Renal cortical epithelial cell (primary cell): ENCODE results near the gene GTPBP1. TPM values are rescaled to one million over a fixed set of nuclear protein-coding genes. Genes with fewer than 3 reads are reported as not detected.
A peak's percentile ranks its signal among the peaks of the same experiment; 100 is the strongest.

Source experiments
- DNase-seq: peaks from one replicate; pipeline ENCODE4 v3.0.0-alpha.2; 2011; ENCODE audit warnings: low read depth
- total RNA-seq: library from RNA; depleted of rRNA; stranded (reverse); fragments of >200 nt; gene quantifications from 2 replicates; pipeline ENCODE4 v1.2.3, GENCODE V29; 2014

GTPBP1 gene
- total RNA-seq, 1 donor from 2014 or later: 54.8 TPM

DNA sequence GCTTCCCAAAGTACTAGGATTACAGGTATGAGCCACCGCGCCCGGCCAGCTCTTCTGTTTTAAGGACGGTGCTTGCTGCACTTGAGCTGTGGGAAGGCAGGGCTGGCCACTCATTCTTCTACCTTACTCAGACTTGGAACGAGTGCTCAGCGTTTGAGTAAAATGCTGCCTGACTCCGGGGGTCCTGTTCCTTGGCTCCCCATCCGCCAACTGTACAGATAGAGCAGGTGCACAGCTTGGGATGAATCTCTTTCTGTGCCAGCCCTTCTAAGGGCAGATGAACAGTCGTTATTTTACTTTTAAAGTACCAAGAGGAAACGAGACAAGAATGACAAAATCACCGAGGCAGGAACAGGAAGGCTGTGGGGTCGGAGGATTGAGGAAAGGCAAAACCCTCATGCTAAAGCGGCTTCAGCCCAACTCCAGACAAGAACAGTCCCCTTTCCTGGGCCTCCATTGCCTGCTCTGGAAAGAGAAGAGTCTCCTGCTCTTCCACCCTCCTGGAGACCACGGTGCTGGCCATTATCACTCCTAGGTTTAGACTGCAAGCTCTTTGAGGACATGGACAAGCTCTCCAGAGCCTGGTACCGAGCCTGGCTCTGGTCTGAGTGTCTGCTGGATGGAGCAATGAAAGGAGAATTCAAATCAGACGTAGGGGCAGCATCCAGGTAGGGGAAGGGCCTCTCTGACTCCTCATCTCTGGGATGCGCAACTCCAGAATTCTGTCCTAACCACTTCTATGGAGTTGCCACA lies 51.1 kb downstream of the GTPBP1 start:
- no peak for DNase-seq

DNA sequence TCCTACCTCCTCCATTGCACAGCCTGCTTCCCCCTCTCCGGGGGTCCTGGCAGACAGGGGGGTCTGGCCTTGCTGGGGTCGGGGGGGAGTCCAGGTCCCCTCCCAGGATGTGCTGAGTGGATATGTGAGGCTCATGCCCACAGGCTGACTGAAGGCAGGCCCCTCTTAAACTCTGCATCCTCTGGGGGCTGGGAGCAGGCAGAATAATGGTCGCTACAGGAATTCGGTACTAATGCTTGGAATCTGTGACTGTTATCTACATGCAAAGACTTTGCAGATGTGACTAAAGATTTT lies 51.7 kb downstream of the GTPBP1 start:
- DNase-seq: no peak

GRCh38 chr22:38758276-38758945 lies 52.7 kb downstream of the GTPBP1 start:
- DNase-seq: no peak

- no peak for DNase-seq
Observed at GRCh38 chr22:38759005-38759404, 53.3 kb downstream of the GTPBP1 start.

GRCh38 chr22:38760477-38761201 lies 54.9 kb downstream of the GTPBP1 start:
- no peak for DNase-seq

DNA sequence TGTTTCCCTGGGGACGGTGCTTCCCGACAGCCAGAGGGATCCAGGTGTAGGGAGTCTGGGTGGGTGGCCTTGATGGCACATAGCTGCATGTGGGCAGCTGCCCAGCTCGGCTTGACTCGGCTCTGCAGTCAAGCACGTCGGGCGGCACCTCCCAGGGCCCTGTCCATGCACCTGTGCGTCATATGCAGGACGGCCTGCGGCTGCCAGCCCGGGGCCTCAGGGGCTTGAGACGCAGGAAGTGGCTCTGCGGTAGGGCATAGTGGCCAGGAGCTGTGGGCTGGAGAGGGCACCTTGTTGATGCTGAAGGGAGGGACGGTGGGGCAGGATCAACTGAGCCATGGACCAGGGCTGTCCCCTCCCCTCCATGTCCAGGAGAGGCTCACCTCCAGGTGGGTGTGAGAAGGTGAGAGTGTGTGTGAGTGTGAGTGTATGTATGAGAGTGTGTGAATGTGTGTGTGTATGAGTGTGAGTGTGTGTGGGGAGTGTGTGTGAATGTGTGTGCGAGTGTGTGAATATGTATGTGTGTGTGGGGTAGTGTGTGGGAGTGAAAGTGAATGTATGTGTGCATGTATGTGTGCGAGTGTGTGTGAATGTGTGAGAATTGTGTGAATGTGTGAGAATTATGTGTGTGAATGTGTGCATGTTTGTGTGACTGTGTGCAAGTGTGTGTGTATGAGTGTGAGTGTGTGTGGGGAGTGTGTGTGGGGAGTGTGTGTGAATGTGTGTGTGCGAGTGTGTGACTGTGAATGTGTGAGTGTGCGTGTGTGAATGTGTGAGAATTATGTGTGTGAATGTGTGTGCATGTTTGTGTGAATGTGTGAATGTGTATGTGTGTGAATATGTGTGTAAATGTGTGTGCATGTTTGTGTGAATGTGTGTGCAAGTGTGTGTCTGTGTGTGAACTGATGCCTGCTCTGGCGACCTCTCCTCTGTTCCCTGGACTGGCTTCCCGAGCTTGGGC lies 55.7 kb downstream of the GTPBP1 start:
- peak; percentile 12 for DNase-seq

DNA sequence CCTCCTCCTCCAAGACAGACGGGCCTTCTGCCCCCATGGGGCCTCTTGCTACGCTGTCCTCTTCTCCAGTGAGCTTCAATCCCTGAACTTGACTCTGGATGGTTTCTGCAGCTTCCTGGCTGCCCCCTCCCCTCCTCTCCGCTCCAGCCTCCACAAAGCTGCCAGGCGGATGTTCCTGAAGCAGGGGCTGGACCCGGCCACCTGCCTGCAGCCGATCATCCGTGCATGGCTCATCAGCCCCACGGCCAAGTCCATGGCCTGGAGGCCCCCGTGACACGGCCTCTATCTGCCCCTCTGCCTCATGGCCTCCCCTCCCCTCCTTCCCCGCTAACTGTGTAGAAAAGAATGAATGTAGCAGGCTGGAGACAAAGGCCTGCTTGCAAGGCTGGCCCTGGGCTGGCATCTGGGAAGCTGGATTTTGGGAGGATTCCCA lies 56.8 kb downstream of the GTPBP1 start:
- no peak for DNase-seq

GRCh38 chr22:38766076-38766777 lies 60.5 kb downstream of the GTPBP1 start:
- DNase-seq: peak; percentile 51

DNA sequence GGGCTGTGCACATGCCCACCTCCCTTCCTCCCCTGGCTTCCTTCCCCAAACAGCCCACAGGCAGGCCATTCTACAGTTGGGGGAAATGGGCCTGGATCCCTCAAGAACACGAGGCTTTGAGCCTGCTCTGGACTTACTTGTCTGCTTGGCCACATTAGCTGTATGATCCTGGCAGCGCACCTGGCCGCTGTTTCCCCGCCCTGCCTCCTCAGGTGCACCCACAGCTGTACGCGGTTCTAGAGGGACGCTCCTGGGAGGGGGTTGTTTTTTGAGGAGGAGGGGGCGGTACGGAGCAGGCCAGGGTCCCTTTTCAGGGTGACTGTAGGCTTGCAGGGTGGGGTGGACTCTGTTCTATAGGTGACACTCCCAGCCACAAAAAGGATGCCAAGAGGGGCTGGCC lies 61.6 kb downstream of the GTPBP1 start:
- DNase-seq: no peak

GRCh38 chr22:38768036-38768435 lies 62.3 kb downstream of the GTPBP1 start:
- no peak for DNase-seq

- DNase-seq: no peak
Observed at GRCh38 chr22:38770257-38770949, 64.7 kb downstream of the GTPBP1 start.

DNA sequence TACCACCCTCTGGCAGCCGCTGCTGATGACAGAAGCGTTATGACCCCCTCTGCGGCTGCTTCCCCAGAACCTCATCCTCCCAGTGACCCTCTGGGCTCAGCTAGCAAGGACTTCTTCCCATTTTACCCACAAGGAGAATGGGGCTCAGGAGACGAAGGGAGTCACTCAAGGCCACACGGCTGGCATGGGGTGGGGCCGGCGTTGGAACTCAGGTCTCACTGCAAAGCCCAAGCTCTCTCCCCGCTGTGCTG lies 66.8 kb downstream of the GTPBP1 start:
- no peak for DNase-seq

- DNase-seq: no peak
Observed at GRCh38 chr22:38773363-38773946, 67.7 kb downstream of the GTPBP1 start.

DNA sequence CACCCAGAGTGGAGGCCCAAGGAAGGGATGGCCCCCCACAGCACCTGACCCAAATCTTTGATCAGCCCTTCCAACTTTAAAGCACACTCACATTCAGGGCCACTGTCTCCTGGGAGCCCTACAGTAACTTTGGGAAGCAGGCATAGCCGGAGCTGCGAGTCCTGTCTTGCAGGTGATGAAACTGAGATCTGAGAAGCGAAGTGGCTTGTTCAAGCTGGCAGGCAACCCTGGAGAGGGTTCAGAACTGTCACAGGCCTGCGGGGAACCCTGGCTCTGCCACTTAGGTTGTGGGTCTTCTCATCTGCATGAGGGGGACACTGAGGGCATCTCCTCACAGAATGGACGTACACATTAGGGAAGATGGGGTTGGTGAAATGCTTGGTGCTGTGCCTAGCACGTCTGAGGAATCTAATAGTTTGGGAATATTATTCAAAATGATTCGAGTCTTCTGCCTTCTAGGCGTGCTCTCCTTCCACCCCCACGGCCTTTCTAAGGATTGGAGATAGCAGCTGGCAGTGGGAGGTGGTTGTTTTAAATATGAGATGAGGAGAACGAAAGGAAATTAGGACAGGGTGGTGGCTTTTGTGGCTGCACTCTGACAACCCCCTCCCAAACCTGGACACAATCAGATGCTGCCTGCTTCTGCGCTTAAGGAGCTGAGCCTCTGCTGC lies 68.9 kb downstream of the GTPBP1 start:
- no peak for DNase-seq

DNA sequence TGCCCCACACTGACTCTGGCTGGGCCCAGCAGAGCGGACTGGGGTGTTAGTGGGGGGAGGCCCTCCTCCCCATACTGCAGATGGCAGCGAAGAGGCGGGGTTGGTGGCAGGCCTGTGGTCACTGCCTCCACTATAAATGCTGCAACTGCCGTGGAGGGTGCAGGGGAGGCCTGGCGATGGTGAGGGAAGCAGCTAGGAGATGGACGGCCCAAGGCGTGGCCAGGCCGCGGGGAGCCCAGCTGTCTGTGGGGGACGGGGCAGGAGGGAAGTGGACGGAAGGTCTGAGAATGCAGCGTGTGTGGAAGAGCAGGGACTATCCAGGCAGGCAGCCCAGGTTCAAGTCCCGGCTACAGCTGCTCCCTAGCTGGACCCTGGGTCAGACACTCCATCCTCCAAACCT lies 69.9 kb downstream of the GTPBP1 start:
- DNase-seq: no peak

DNA sequence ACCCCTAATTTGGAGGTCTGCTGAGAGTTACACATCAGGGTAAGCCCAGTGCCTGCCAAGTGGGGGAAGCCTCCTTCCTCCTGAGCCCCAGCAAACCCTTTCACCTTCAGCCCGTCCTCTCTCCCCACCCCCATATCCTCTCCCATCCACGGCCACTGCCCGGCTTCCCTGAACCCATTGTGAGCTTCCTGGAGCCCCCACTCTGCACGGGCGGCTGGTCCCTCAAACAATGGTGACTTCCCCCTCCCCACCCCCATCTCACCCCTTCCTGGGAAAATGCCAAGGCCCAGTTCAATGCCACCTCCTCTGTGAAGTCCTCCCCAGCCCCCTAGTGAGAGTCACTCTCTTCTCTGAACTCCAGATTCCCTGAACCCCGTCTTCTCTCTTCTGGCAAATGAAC lies 70.3 kb downstream of the GTPBP1 start:
- no peak for DNase-seq

- DNase-seq: no peak
Observed at GRCh38 chr22:38777087-38777671, 71.4 kb downstream of the GTPBP1 start.

GRCh38 chr22:38781033-38781432 lies 75.3 kb downstream of the GTPBP1 start:
- DNase-seq: no peak

- no peak for DNase-seq
Observed at GRCh38 chr22:38782402-38783094, 76.8 kb downstream of the GTPBP1 start.
